H9 (cell line): ENCODE data around the gene CHRNA4. TPM values are rescaled to one million over a fixed set of nuclear protein-coding genes. Genes with fewer than 3 reads are reported as not detected.

Source experiments
- DNase-seq: peaks from one replicate; pipeline ENCODE4 v3.0.0-alpha.2; 2017
- H2AFZ ChIP-seq: one replicate; pipeline ENCODE4 v1.6.1; 2013; ENCODE audit warnings: mild to moderate bottlenecking, low read length, control low read depth, moderate library complexity
- H2AK5ac ChIP-seq: 2 replicates; pipeline ENCODE4 v1.6.1; 2013; ENCODE audit warnings: low read length, control low read depth, mixed read lengths; ENCODE audit not compliant: insufficient read length
- H2BK120ac ChIP-seq: one replicate; pipeline ENCODE4 v1.6.1; 2013; ENCODE audit warnings: low read depth, mild to moderate bottlenecking, low read length, control low read depth, inconsistent platforms; ENCODE audit not compliant: poor library complexity, severe bottlenecking
- H2BK12ac ChIP-seq: 2 replicates; pipeline ENCODE4 v1.6.1; 2013; ENCODE audit warnings: low read length, control low read depth, mixed read lengths, low read depth; ENCODE audit not compliant: insufficient read length
- H2BK15ac ChIP-seq: 2 replicates; pipeline ENCODE4 v1.6.1; 2013; ENCODE audit warnings: low read depth, low read length, control low read depth
- H2BK20ac ChIP-seq: one replicate; pipeline ENCODE4 v1.6.1; 2013; ENCODE audit warnings: low read depth, mild to moderate bottlenecking, low read length, control low read depth, inconsistent platforms; ENCODE audit not compliant: poor library complexity, severe bottlenecking
- H2BK5ac ChIP-seq: 2 replicates; pipeline ENCODE4 v1.6.1; 2013; ENCODE audit warnings: low read length, control low read depth, mixed read lengths; ENCODE audit not compliant: insufficient read length
- H3K14ac ChIP-seq: 2 replicates; pipeline ENCODE4 v1.6.1; 2013; ENCODE audit warnings: low read length, control low read depth; ENCODE audit not compliant: insufficient read depth
- H3K18ac ChIP-seq: 2 replicates; pipeline ENCODE4 v1.6.1; 2013; ENCODE audit warnings: low read depth, mild to moderate bottlenecking, mixed read lengths, low read length, control low read depth; ENCODE audit not compliant: insufficient read length
- H3K23ac ChIP-seq: 2 replicates; pipeline ENCODE4 v1.6.1; 2013; ENCODE audit warnings: low read length, control low read depth, mixed read lengths, low read depth; ENCODE audit not compliant: insufficient read length
- H3K23me2 ChIP-seq: 2 replicates; pipeline ENCODE4 v1.6.1; 2013; ENCODE audit warnings: low read depth, mild to moderate bottlenecking, mixed read lengths, low read length, control low read depth; ENCODE audit not compliant: insufficient read length, poor library complexity, severe bottlenecking
- H3K27ac ChIP-seq: 2 replicates; pipeline ENCODE4 v1.5.1; 2013; ENCODE audit warnings: low read length, control low read depth, mixed read lengths, low read depth; ENCODE audit not compliant: insufficient read length
- H3K27me3 ChIP-seq: 2 replicates; pipeline ENCODE4 v1.6.1; 2013; ENCODE audit warnings: low read length, control low read depth, inconsistent platforms; ENCODE audit not compliant: insufficient read depth
- H3K4ac ChIP-seq: 2 replicates; pipeline ENCODE4 v1.6.1; 2013; ENCODE audit warnings: low read depth, mild to moderate bottlenecking, control low read depth, inconsistent platforms, low read length, moderate library complexity
- H3K4me1 ChIP-seq: 2 replicates; pipeline ENCODE4 v1.6.1; 2013; ENCODE audit warnings: low read length, control low read depth, inconsistent platforms; ENCODE audit not compliant: insufficient read depth
- H3K4me2 ChIP-seq: 2 replicates; pipeline ENCODE4 v1.6.1; 2013; ENCODE audit warnings: low read length, control low read depth, mixed read lengths; ENCODE audit not compliant: insufficient read length, insufficient read depth
- H3K56ac ChIP-seq: 2 replicates; pipeline ENCODE4 v1.6.1; 2013; ENCODE audit warnings: low read depth, mild to moderate bottlenecking, mixed read lengths, low read length, control low read depth; ENCODE audit not compliant: insufficient read length
- H3K79me1 ChIP-seq: 2 replicates; pipeline ENCODE4 v1.6.1; 2013; ENCODE audit warnings: low read depth, mild to moderate bottlenecking, moderate library complexity, low read length, control low read depth, inconsistent platforms; ENCODE audit not compliant: insufficient read depth, poor library complexity, severe bottlenecking
- H3K79me2 ChIP-seq: 2 replicates; pipeline ENCODE4 v1.6.1; 2013; ENCODE audit warnings: low read length, control low read depth, inconsistent platforms; ENCODE audit not compliant: insufficient read depth
- H3K9ac ChIP-seq: 2 replicates; pipeline ENCODE4 v1.6.1; 2013; ENCODE audit warnings: low read length, control low read depth, mixed read lengths; ENCODE audit not compliant: insufficient read length; ENCODE audit errors: extremely low read depth
- H3K9me3 ChIP-seq: one replicate; pipeline ENCODE4 v1.6.1; 2013; ENCODE audit warnings: low read depth, low read length, inconsistent platforms; ENCODE audit not compliant: control insufficient read depth
- H3T11ph ChIP-seq: one replicate; pipeline ENCODE4 v1.6.1; 2013; ENCODE audit warnings: mild to moderate bottlenecking, low read length, control low read depth, inconsistent platforms
- H4K20me1 ChIP-seq: one replicate; pipeline ENCODE4 v1.6.1; 2013; ENCODE audit not compliant: control insufficient read depth, insufficient read length, insufficient read depth
- H4K5ac ChIP-seq: 2 replicates; pipeline ENCODE4 v1.6.1; 2013; ENCODE audit warnings: low read depth, mild to moderate bottlenecking, mixed read lengths, low read length, control low read depth; ENCODE audit not compliant: insufficient read length
- H4K8ac ChIP-seq: replicated peaks from 2 replicates; pipeline ENCODE4 v1.6.1; 2013; ENCODE audit warnings: low read length, control low read depth, mixed read lengths, low read depth; ENCODE audit not compliant: insufficient read length
- H4K91ac ChIP-seq: 2 replicates; pipeline ENCODE4 v1.6.1; 2013; ENCODE audit warnings: low read depth, mild to moderate bottlenecking, moderate library complexity, mixed read lengths, low read length, control low read depth; ENCODE audit not compliant: insufficient read length
- H3K27ac Mint-ChIP-seq, 3 experiments: 2 replicates in 2 of 3; 3 replicates in 1 of 3; pipeline ENCODE4 v1.8.0; 2020 to 2021; ENCODE audit warnings: mixed read lengths in 3 of 3, mild to moderate bottlenecking in 1 of 3, moderate library complexity in 1 of 3
- H3K27me3 Mint-ChIP-seq: 2 replicates; pipeline ENCODE4 v1.8.0; 2021; ENCODE audit warnings: low read depth, mild to moderate bottlenecking, moderate library complexity, mixed read lengths
- H3K36me3 Mint-ChIP-seq, 3 experiments: 2 replicates in 2 of 3; 3 replicates in 1 of 3; pipeline ENCODE4 v1.8.0; 2020 to 2021; ENCODE audit warnings: low read depth in 3 of 3, mixed read lengths in 3 of 3; ENCODE audit not compliant: insufficient read depth in 1 of 3
- H3K4me1 Mint-ChIP-seq, 2 experiments: 2 replicates each; pipeline ENCODE4 v1.8.0; 2020; ENCODE audit warnings: mixed read lengths in 2 of 2
- H3K4me3 Mint-ChIP-seq, 2 experiments: 2 replicates in 1 of 2; 3 replicates in 1 of 2; pipeline ENCODE4 v1.8.0; 2020 to 2021; ENCODE audit warnings: mild to moderate bottlenecking in 2 of 2, mixed read lengths in 2 of 2, moderate library complexity in 1 of 2
- H3K9me3 Mint-ChIP-seq, 2 experiments: 2 replicates in 1 of 2; 3 replicates in 1 of 2; pipeline ENCODE4 v1.8.0; 2020; ENCODE audit warnings: mild to moderate bottlenecking in 2 of 2, mixed read lengths in 2 of 2, moderate library complexity in 1 of 2
- CTCF ChIP-seq: fragments of 200-600 bp; sonication (generic); conservative IDR thresholded peaks from 3 replicates; pipeline ENCODE4 v1.8.0; 2021; ENCODE audit warnings: antibody characterized with exemption, mild to moderate bottlenecking
- WGBS: extraction: QIAGEN DNeasy Blood & Tissue Kit; methylation state at CpG from one replicate; pipeline ENCODE4 v1.1.7; 2013; ENCODE audit warnings: missing lambda C conversion rate, low lambda C conversion rate, mixed read lengths; ENCODE audit not compliant: insufficient read length; ENCODE audit errors: extremely low coverage; 5-methylcytosine and 5-hydroxymethylcytosine counted together
- total RNA-seq: library from RNA; stranded (reverse); gene quantifications from 2 replicates; pipeline ENCODE4 v1.2.1, GENCODE V29; 2021

Gene CHRNA4
- total RNA-seq, 1 experiment from 2014 or later, result 2.5 TPM

- Histone ChIP-seq H4K91ac (no peak overlapping the region), H2AK5ac (no peak overlapping the region), H3K4ac (no peak overlapping the region), H4K8ac (no peak overlapping the region), H2AFZ (no peak overlapping the region), H3K18ac (no peak overlapping the region), H3K56ac (no peak overlapping the region), H2BK120ac (no peak overlapping the region), H3K14ac (peak overlapping the region; percentile 31; the same call in 1 of the 2 replicates), H3K9me3 (no peaks in the 10 kb centered on the region), H2BK20ac (no peak overlapping the region), H3K27ac (no peak overlapping the region), H3K79me2 (no peaks in the 10 kb centered on the region), H3K4me2 (no peak overlapping the region), H2BK5ac (no peak overlapping the region), H3K9ac (no peak overlapping the region), H2BK12ac (no peak overlapping the region), H4K20me1 (no peaks in the 10 kb centered on the region), H3T11ph (no peak overlapping the region), H2BK15ac (no peak overlapping the region), H3K23ac (no peak overlapping the region), H3K4me1 (no peaks in the 10 kb centered on the region), H4K5ac (no peak overlapping the region), H3K23me2 (no peaks in the 10 kb centered on the region), H3K79me1 (no peaks in the 10 kb centered on the region), H3K27me3 (no peaks in the 10 kb centered on the region)
- no peak for DNase-seq
- peaks cover 6 to 28% of the 10 kb centered on the region in 2 experiments for H3K4me1 Mint-ChIP-seq
- no peak overlapping the region for H3K4me3 Mint-ChIP-seq
- no peaks in the 10 kb centered on the region for H3K36me3 Mint-ChIP-seq
- H3K9me3 Mint-ChIP-seq, result no peaks in the 10 kb centered on the region; a peak in 1 of 5 replicates
- no CpG with 5 or more reads among the region's 29 CpGs for WGBS
- no peak for TF ChIP-seq CTCF
- peaks cover 11% of the 10 kb centered on the region for H3K27me3 Mint-ChIP-seq
- H3K27ac Mint-ChIP-seq, result peak overlapping the region in 1 of 3 experiments; percentile 76; a peak in 2 of 7 replicates
Observed at GRCh38 chr20:63401384-63402110, 40.4 kb upstream of the CHRNA4 start.
